Coronary artery (tissue), 2 donors: ENCODE measurements around the gene KISS1.

Experiments used
- DNase-seq: peaks from one replicate; pipeline ENCODE4 v3.0.0-alpha.2; 2017; ENCODE audit warnings: low spot score
- H3K27ac ChIP-seq, 2 donors: fragments of 200-600 bp; sonication (generic); one replicate each; pipeline ENCODE4 v1.5.1; 2016 to 2019
- H3K4me3 ChIP-seq: fragments of 200-600 bp; sonication (generic); 2 replicates; pipeline ENCODE4 v1.5.1; 2016; ENCODE audit warnings: mild to moderate bottlenecking, moderate library complexity
- TF ChIP-seq, protein P1 (sequence below): fragments of 200-600 bp; sonication (generic); IDR thresholded peaks from one replicate; pipeline ENCODE4 v1.5.1; 2019; ENCODE audit warnings: antibody characterized with exemption

The KISS1 gene

DNA sequence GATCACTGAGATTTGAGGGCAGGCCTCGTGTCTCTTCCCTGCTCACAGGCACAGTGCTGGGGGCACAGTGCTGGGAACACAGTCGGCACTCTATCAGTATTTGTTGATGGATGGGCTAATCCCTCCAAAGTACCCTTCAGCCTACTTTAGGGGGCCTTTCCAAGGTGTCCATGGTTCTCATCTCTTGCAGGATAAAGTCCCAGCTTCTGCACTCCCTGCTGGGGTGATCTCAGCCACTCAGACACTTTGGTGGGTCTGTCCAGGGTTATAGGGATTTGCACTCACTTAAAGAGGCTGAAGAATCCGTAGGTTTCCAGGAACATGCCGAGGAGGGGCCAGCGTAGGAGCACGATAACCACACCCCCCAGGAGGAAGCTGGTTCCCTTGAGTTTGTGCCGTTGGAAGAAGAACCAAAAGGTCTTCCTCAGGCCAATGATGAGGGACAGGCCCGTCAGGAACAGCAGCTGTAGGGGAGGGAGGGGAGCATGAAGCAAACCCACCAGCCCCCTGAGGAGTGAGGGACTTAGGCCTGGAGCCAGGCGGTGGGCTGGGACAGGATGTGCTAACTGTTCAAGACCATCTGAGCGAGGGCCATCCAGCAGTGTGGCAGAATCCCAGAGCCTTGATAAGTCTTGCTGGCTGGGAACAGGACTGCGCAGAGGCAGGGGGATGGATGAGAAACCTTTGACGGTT is 5.2 kb upstream of the KISS1 start:
- Histone ChIP-seq H3K27ac (no peak overlapping the region), H3K4me3 (no peak overlapping the region)
- TF ChIP-seq, protein P1, sequence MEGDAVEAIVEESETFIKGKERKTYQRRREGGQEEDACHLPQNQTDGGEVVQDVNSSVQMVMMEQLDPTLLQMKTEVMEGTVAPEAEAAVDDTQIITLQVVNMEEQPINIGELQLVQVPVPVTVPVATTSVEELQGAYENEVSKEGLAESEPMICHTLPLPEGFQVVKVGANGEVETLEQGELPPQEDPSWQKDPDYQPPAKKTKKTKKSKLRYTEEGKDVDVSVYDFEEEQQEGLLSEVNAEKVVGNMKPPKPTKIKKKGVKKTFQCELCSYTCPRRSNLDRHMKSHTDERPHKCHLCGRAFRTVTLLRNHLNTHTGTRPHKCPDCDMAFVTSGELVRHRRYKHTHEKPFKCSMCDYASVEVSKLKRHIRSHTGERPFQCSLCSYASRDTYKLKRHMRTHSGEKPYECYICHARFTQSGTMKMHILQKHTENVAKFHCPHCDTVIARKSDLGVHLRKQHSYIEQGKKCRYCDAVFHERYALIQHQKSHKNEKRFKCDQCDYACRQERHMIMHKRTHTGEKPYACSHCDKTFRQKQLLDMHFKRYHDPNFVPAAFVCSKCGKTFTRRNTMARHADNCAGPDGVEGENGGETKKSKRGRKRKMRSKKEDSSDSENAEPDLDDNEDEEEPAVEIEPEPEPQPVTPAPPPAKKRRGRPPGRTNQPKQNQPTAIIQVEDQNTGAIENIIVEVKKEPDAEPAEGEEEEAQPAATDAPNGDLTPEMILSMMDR: no peak
- DNase-seq: peak; percentile 33

DNA sequence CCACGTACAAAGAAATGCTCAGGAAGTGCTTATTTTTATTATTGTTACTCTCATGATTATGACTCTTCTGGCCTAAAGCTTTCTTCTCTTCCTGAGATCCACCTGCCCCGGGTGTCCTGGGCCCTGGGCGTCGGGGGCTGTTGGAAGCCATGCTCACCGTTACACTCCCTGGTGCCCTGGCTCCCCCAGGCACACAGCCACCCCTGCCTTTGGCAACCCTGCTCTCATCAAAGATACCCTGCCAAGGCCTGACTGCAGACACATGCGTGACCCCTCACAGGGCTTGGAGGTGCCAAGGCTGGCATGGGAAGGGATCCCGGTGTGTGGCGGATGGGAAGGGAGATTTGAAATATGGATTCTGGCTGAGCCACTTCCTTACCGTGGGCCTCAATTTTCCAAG is 3.3 kb upstream of the KISS1 start:
- Histone ChIP-seq H3K4me3 (no peak overlapping the region), H3K27ac (no peak overlapping the region)
- no peak for DNase-seq
- TF ChIP-seq, protein P1: no peak

DNA sequence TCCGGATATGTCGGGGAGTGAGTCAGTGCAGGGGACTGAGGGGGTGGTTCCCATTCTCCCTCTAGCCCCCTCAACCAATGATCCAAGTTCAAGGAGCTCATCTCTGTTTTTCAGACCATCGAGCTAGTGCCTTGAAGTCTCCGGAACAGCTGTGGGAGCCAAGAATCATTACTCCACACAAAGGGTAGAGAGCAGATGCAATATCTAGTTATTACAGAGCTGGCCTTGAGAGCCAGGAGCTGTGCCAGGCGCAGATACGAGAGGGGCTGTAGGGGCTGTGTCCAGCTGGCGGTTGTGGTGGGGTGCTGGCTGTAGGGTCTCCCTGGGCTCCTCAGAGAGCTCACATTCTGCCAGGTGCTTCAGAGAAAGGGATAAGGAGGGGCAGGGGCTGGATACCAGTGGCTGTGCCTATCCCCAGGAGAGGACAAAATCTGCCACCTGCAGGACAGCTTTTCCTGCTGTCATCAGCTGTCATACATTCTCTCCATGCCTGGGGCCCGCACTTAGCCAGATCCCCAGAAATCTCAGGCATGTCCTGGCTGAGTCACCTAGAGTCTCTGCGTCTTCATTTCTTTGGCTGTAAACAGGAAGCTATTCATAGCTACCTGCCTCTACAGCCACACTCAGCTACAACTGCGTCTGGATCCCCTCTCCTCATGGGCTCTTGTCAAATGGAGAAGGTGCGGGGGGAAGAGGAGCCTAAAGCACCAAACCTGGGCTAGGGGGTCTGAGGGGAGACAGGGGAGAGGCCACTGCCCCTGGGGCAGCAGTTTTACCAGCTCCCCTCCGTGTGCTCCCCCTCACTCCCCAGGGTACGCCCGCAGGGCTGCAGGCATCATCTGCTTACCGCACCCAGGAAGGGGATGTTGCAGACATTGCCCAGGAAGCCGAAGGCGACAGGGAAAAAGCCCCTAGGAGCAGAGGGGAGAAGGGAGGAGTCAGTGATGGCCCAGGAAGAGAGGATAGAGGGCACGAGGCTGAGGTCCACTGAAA is 2.4 kb upstream of the KISS1 start:
- Histone ChIP-seq H3K27ac (no peak overlapping the region), H3K4me3 (no peak overlapping the region)
- no peak for DNase-seq
- TF ChIP-seq, protein P1: no peak

DNA sequence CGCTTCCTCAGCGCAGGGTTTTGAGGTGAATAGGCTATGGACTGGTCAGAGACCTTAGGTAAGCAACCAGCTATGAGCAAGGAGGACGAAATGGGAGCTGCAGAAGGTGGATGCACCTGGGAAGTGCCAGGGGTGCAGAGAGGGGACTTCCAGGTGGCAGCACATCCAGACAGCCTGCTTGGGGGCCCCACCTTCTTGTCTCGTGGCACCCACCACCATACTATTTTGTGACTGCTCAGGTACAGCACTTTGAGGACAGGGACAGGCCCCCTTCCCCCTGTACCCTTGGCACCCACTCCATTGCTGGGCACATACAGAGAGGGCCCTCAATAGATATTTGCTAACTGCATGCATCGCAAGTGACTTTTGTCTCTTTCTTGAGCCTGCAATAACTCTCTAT is 777 bp upstream of the KISS1 start:
- TF ChIP-seq, protein P1: no peak
- H3K27ac ChIP-seq: no peak overlapping the region
- H3K4me3 ChIP-seq: no peak overlapping the region
- DNase-seq: no peak

DNA sequence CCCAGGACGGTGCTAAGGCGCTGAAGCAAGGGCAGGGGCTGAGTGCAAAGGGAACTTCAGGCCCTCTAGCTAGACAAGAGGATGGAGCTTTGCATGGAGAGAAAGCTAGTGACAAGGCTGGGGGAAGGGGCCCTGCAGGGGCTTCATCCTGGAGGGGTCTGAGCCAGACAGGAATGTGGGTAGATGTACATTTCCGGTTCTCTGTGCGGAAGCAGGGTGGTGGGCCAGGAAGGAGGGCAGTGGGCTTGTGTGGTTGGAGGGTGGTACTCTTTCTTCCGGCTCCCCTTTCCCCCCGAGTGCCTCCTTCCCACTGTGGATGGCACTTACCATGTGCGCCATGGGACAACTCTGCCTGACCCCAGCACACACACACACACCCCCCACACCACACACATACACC is 1.5 kb downstream of the KISS1 start:
- no peak overlapping the region for H3K4me3 ChIP-seq
- TF ChIP-seq, protein P1: no peak
- no peak for DNase-seq
- H3K27ac ChIP-seq: no peak overlapping the region

DNA sequence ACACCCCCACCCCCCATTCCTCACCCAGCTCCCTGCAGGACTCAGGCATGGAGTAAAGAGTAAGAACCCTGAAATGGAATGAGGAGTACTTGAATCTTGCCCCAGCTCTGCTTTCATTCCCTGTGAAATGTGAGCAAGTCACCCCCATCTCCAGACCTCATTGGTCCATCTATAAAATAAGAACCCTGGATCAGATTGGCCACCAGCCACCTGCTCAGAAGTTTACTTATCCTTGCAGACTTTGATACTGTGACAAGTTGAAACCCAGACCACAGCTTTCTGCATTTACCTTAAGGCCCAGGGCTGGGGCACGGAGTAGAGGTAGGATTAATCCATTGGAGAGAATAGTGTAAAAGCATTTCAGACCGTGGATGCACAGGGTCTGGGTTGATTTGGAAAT is 2.2 kb downstream of the KISS1 start:
- no peak overlapping the region for H3K4me3 ChIP-seq
- H3K27ac ChIP-seq: no peak overlapping the region
- no peak for DNase-seq
- TF ChIP-seq, protein P1: no peak
